ENCODE results near the gene PWP2. TPM values are rescaled to one million over a fixed set of nuclear protein-coding genes. Genes with fewer than 3 reads are reported as not detected.
"Not testable (repeated sequence)": the region's sequence is repeated elsewhere in the genome, so short reads cannot be mapped to it uniquely, and the experiment has no call there.

Gene PWP2
- total and polyA plus RNA-seq, 2 donors (not counting 3 experiments of a cell fraction or from before 2014, with no cell fraction given) = 5.1 to 31.8 TPM

DNA sequence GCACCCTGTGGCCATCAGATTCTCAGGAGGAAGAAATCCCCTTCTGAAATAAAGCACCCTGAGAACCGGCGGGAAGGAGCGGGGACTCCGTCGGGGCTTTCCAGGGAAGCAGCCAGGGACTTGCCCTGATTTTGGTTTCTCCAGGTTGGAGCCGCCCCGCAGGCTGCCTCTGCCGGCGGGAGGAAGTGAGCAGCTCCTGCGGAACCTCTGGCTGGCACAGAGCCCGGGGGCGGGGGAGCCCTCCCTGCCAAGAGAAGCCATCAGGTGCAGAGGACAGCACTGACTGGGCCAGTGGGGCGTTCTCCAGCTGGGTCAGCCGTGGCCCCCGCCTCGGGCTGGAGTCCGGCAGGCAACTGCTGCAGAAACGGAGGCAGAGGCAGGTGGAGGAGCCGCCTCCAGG, 65.5 kb downstream of the PWP2 start:
- H4K20me1 ChIP-seq (replicated peaks; ENCODE audit: control insufficient read depth, extremely low read depth, insufficient read depth, low read length); H3K27me3 ChIP-seq (ENCODE audit: control insufficient read depth in 2 of 2, insufficient read depth in 2 of 2, low read length in 2 of 2); H3K4me3 ChIP-seq (replicated peaks in 1 of 3; ENCODE audit: insufficient read depth in 1 of 3, low read depth in 1 of 3, low read length in 3 of 3); H3K36me3 ChIP-seq (ENCODE audit: control insufficient read depth in 2 of 2, extremely low read depth in 1 of 2, insufficient read depth in 2 of 2, low read length in 2 of 2); intact Hi-C loops (cut with micrococcal nuclease); H3K9me3 ChIP-seq (replicated peaks; ENCODE audit: control insufficient read depth, insufficient read depth, low read length); BruUV-seq (replicated peaks); H3K4me2 ChIP-seq (ENCODE audit: insufficient read depth, low read length); H2AFZ ChIP-seq (ENCODE audit: low read depth, low read length); H3K9me1 ChIP-seq (replicated peaks; ENCODE audit: control insufficient read depth, extremely low read depth, insufficient read depth, low read length); H3K79me2 ChIP-seq (ENCODE audit: control insufficient read depth, insufficient read depth, low read length); H3K9ac ChIP-seq (replicated peaks; ENCODE audit: extremely low read depth, insufficient read depth, low read length); H3K4me1 ChIP-seq (ENCODE audit: control insufficient read depth, extremely low read depth, insufficient read depth, low read length); CTCF ChIA-PET; H3K27ac ChIP-seq (ENCODE audit: insufficient read depth, low read depth, low read length); DNase-seq (ENCODE audit: low read depth, low spot score); POLR2A ChIA-PET; dilution Hi-C loops (cut with MboI; ENCODE audit: extremely low pct_ligation_motif_present, low sequenced_read_pairs): not testable (repeated sequence)
- FAIRE-seq = peak; percentile 67

DNA sequence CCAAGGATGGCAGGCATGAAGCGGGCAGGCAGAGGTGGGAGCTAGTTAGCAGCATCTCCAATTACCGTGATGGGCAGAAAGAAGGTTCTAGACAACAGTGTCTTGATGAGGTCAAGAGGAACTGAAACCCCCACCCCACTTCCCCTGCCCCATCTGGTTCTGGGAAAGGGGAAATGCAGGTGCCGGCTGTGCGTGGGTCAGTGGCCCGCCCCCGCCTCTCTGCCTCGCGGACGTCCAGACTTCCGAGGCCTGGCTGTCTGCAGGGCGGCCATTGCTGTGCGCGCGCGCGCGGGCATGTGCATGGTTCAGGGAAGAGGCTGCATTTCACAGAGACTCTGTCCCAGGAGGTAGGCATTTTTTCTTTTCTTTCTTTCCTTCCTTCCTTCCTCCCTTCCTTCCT, 68.0 kb downstream of the PWP2 start:
- CTCF ChIA-PET; H3K9me1 ChIP-seq (replicated peaks; ENCODE audit: control insufficient read depth, extremely low read depth, insufficient read depth, low read length); H3K27ac ChIP-seq (ENCODE audit: insufficient read depth, low read depth, low read length); H3K9me3 ChIP-seq (replicated peaks; ENCODE audit: control insufficient read depth, insufficient read depth, low read length); H2AFZ ChIP-seq (ENCODE audit: low read depth, low read length); H3K4me3 ChIP-seq (replicated peaks in 1 of 3; ENCODE audit: insufficient read depth in 1 of 3, low read depth in 1 of 3, low read length in 3 of 3); intact Hi-C loops (cut with micrococcal nuclease); H3K36me3 ChIP-seq (ENCODE audit: control insufficient read depth in 2 of 2, extremely low read depth in 1 of 2, insufficient read depth in 2 of 2, low read length in 2 of 2); DNase-seq (ENCODE audit: low read depth, low spot score); H3K4me2 ChIP-seq (ENCODE audit: insufficient read depth, low read length); H3K27me3 ChIP-seq (ENCODE audit: control insufficient read depth in 2 of 2, insufficient read depth in 2 of 2, low read length in 2 of 2); H3K9ac ChIP-seq (replicated peaks; ENCODE audit: extremely low read depth, insufficient read depth, low read length); BruUV-seq (replicated peaks); FAIRE-seq; H3K79me2 ChIP-seq (ENCODE audit: control insufficient read depth, insufficient read depth, low read length); POLR2A ChIA-PET; H3K4me1 ChIP-seq (ENCODE audit: control insufficient read depth, extremely low read depth, insufficient read depth, low read length); H4K20me1 ChIP-seq (replicated peaks; ENCODE audit: control insufficient read depth, extremely low read depth, insufficient read depth, low read length); dilution Hi-C loops (cut with MboI; ENCODE audit: extremely low pct_ligation_motif_present, low sequenced_read_pairs): not testable (repeated sequence)

DNA sequence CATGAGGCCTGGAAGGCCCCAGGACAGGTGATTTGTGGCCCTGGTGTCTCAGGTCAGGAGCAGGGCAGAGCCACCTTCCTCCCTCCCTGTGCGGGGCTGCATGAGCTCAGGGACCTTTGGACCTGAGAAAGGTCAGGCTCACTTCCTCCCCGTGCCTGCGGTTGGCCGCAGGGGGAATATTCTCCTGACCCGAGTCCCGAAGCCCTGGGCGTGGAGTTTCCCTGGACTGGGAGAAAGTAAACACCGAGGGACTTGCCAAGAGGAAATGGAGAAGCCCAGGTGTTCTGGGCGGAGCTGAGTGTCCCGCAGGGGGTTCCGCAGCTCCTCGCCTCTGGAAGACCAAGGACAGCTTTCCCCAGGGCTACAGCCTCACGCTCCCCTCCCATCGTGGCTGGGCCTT, 68.9 kb downstream of the PWP2 start:
- POLR2A ChIA-PET; H3K27ac ChIP-seq (ENCODE audit: insufficient read depth, low read depth, low read length); H2AFZ ChIP-seq (ENCODE audit: low read depth, low read length); CTCF ChIA-PET; H3K4me2 ChIP-seq (ENCODE audit: insufficient read depth, low read length); H3K4me3 ChIP-seq (replicated peaks in 1 of 3; ENCODE audit: insufficient read depth in 1 of 3, low read depth in 1 of 3, low read length in 3 of 3); FAIRE-seq; BruUV-seq (replicated peaks); H3K79me2 ChIP-seq (ENCODE audit: control insufficient read depth, insufficient read depth, low read length); H3K4me1 ChIP-seq (ENCODE audit: control insufficient read depth, extremely low read depth, insufficient read depth, low read length); H3K9ac ChIP-seq (replicated peaks; ENCODE audit: extremely low read depth, insufficient read depth, low read length); H3K27me3 ChIP-seq (ENCODE audit: control insufficient read depth in 2 of 2, insufficient read depth in 2 of 2, low read length in 2 of 2); H3K9me3 ChIP-seq (replicated peaks; ENCODE audit: control insufficient read depth, insufficient read depth, low read length); H3K36me3 ChIP-seq (ENCODE audit: control insufficient read depth in 2 of 2, extremely low read depth in 1 of 2, insufficient read depth in 2 of 2, low read length in 2 of 2); dilution Hi-C loops (cut with MboI; ENCODE audit: extremely low pct_ligation_motif_present, low sequenced_read_pairs); H3K9me1 ChIP-seq (replicated peaks; ENCODE audit: control insufficient read depth, extremely low read depth, insufficient read depth, low read length); H4K20me1 ChIP-seq (replicated peaks; ENCODE audit: control insufficient read depth, extremely low read depth, insufficient read depth, low read length); DNase-seq (ENCODE audit: low read depth, low spot score); intact Hi-C loops (cut with micrococcal nuclease): not testable (repeated sequence)

Other genes starting within 250 kb of the PWP2 start
- gene AGPAT3, start 242.2 kb upstream of the PWP2 start, total RNA-seq = 71.8 and 76.7 TPM in 2 replicates
- 36.8 and 39.9 TPM in 2 replicates for gene AGPAT3, start 242.2 kb upstream of the PWP2 start, polyA plus RNA-seq
- 33.6 and 44.4 TPM in 2 replicates for gene TRAPPC10, start 95.1 kb upstream of the PWP2 start, total RNA-seq
- gene TRAPPC10, start 95.1 kb upstream of the PWP2 start, polyA plus RNA-seq = 21.5 and 21.7 TPM in 2 replicates
- gene GATD3, start 26.3 kb downstream of the PWP2 start, total RNA-seq = 7.6 and 43.2 TPM in 2 replicates
- gene GATD3, start 26.3 kb downstream of the PWP2 start, polyA plus RNA-seq = 16.3 and 22.3 TPM in 2 replicates
- gene ICOSLG, start 133.5 kb downstream of the PWP2 start, total RNA-seq = 2.9 and 3.4 TPM in 2 replicates
- gene ICOSLG, start 133.5 kb downstream of the PWP2 start, polyA plus RNA-seq = 0.91 and 1.7 TPM in 2 replicates
- gene DNMT3L, start 154.5 kb downstream of the PWP2 start, total RNA-seq = not detected in 2 replicates
- not detected in 2 replicates for gene DNMT3L, start 154.5 kb downstream of the PWP2 start, polyA plus RNA-seq
- gene AIRE, start 178.5 kb downstream of the PWP2 start, total RNA-seq = 0.11 TPM in 1 of 2 replicates, not detected in the other
- 0.04 and 0.05 TPM in 2 replicates for gene AIRE, start 178.5 kb downstream of the PWP2 start, polyA plus RNA-seq
- 154 and 170 TPM in 2 replicates for gene PFKL, start 192.7 kb downstream of the PWP2 start, total RNA-seq
- 137 and 157 TPM in 2 replicates for gene PFKL, start 192.7 kb downstream of the PWP2 start, polyA plus RNA-seq
- gene CFAP410, start 232.0 kb downstream of the PWP2 start, total RNA-seq = 6.3 and 7.2 TPM in 2 replicates
- gene CFAP410, start 232.0 kb downstream of the PWP2 start, polyA plus RNA-seq = 12.2 and 15.0 TPM in 2 replicates
- not detected in 2 replicates for gene TRPM2, start 246.2 kb downstream of the PWP2 start, total RNA-seq
- gene TRPM2, start 246.2 kb downstream of the PWP2 start, polyA plus RNA-seq = 0.02 TPM in 1 of 2 replicates, not detected in the other

All from endothelial cell of umbilical vein (primary cell).